HG02798 (cell line): ENCODE measurements around the gene MYOM1.

Experiments used
- ATAC-seq: cut with Tn5 transposase; IDR thresholded peaks from one replicate; pipeline ENCODE4 v1.9.1; 2021; ENCODE audit warnings: mild to moderate bottlenecking; ENCODE audit not compliant: unreplicated experiment, poor library complexity

MYOM1 gene

GRCh38 chr18:3250237-3251107 lies 30.7 kb upstream of the MYOM1 start:
- no peak for ATAC-seq

GRCh38 chr18:3248658-3249359 lies 29.0 kb upstream of the MYOM1 start:
- no peak for ATAC-seq

- ATAC-seq = no peak
These were observed 28.4 kb upstream of the MYOM1 start for GRCh38 chr18:3248062-3248657.

GRCh38 chr18:3247240-3248061 lies 27.7 kb upstream of the MYOM1 start, which contains the start of gene MYL12A:
Gene MYL12A (plus strand): TSS chr18:3247801. CDS start chr18:3253248, 5,447 bp downstream.
- peak; percentile 84 for ATAC-seq

GRCh38 chr18:3246635-3247239 lies 27.0 kb upstream of the MYOM1 start:
- no peak for ATAC-seq

- ATAC-seq = peak; percentile 48
These were observed 26.3 kb upstream of the MYOM1 start for GRCh38 chr18:3245853-3246634.

- no peak for ATAC-seq
These were observed 25.4 kb upstream of the MYOM1 start for GRCh38 chr18:3245185-3245564.

- no peak for ATAC-seq
These were observed 19.0 kb upstream of the MYOM1 start for GRCh38 chr18:3238742-3239141.

GRCh38 chr18:3236470-3236869 lies 16.7 kb upstream of the MYOM1 start:
- no peak for ATAC-seq

GRCh38 chr18:3235846-3236245 lies 16.1 kb upstream of the MYOM1 start:
- no peak for ATAC-seq

GRCh38 chr18:3234457-3234856 lies 14.7 kb upstream of the MYOM1 start:
- no peak for ATAC-seq

GRCh38 chr18:3233433-3234168 lies 13.8 kb upstream of the MYOM1 start:
- no peak for ATAC-seq

GRCh38 chr18:3233004-3233403 lies 13.2 kb upstream of the MYOM1 start:
- no peak for ATAC-seq

GRCh38 chr18:3230401-3231334 lies 10.9 kb upstream of the MYOM1 start:
- ATAC-seq = no peak

GRCh38 chr18:3226048-3226447 lies 6.3 kb upstream of the MYOM1 start:
- ATAC-seq = no peak

- ATAC-seq = no peak
These were observed 5.8 kb upstream of the MYOM1 start for GRCh38 chr18:3225588-3225987.

GRCh38 chr18:3224223-3224622 lies 4.5 kb upstream of the MYOM1 start:
- ATAC-seq = no peak
